ENCODE results near the gene SLC24A3.

The SLC24A3 gene

DNA sequence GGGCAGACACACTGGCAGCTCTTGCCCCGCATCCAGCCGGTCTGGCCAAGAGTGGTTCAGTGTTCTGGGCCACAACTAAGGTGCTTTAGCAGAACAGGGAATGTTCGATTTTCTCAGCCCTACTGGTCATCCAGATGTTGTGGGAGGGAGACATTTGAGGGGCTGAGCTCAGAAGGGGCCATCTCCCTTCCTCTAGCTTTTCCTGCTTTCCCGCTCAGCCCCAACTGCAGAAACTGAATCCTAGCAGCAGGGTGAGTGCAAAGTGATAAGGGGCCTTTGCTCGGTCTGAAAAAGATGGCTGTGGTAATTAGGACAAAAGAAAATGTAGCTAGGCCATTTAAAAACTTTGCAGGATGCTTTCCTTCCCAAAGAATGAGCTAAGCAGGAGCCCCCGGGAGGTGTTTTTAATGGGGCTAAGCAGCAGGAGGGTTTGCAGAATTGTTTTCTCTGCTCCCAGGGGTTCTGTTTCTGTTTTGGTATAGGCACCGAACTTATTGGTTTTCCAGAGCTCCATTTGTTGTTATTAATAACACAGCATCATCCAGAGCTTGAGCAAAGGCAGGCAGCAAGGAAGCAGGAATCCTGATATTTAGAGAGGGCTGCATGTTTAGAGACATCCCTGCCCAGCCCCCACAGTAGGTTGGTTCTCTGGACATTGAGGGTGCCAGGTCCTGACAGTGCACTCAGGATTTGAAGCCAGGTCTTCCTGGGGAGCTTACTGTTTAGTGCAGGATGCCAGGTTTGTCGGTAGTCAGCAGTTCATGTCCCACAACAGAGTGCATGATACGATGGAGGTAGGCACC, 210.9 kb downstream of the SLC24A3 start:
- H3K9me3 ChIP-seq (ENCODE audit: insufficient read depth, low read depth, low read length): no peaks in the 10 kb centered on the region
- H3K4me1 ChIP-seq (ENCODE audit: insufficient read depth, low read length): peaks cover 19% of the 10 kb centered on the region; the same call in 1 of the 2 replicates
- peak overlapping the region; percentile 47; the same call in 1 of the 2 replicates for H3K9ac ChIP-seq (ENCODE audit: low read depth, low read length)
- H3K4me3 ChIP-seq (ENCODE audit: low read length): peak overlapping the region; percentile 33; the same call in 1 of the 2 replicates
- H3K27me3 ChIP-seq (ENCODE audit: insufficient read depth, low read length): no peaks in the 10 kb centered on the region
- H3K36me3 ChIP-seq (ENCODE audit: insufficient read depth, low read depth, low read length): no peaks in the 10 kb centered on the region
- no peak overlapping the region for H3K27ac ChIP-seq (ENCODE audit: low read length)

DNA sequence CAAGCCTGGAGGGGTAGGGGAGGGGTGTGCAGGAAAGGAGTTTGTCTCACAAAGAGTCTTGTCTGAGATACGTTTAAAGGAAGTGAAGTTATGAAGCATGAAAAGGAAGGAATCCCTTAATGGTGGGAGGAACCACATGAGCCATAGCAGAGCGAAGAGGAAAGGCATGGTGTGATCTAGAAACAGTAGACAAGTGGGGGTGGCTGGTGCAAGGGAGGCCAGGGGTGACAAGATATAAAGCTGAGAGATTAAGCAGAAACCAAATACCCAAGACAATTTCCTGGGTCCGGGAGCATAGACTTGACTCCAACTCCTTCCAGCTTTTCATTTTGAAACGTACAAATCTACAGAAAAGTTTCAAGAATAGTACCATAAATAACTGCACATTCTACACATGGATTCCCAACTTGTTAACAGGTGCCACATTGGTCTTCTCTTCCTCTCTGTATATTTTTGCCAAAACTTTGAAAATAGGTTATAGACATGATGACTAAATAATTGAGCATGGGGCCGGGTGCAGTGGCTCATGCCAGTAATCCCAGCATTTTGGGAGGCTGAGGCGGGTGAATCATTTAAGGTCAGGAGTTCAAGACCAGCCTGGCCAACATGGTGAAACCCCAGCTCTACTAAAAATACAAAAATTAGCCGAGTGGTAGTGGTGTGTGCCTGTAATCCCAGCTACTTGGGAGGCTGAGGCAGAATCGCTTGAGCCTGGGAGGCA, 211.6 kb downstream of the SLC24A3 start:
- peaks cover 19% of the 10 kb centered on the region; the same call in 1 of the 2 replicates for H3K4me1 ChIP-seq (ENCODE audit: insufficient read depth, low read length)
- H3K27me3 ChIP-seq (ENCODE audit: insufficient read depth, low read length): no peaks in the 10 kb centered on the region
- no peak overlapping the region for H3K9ac ChIP-seq (ENCODE audit: low read depth, low read length)

DNA sequence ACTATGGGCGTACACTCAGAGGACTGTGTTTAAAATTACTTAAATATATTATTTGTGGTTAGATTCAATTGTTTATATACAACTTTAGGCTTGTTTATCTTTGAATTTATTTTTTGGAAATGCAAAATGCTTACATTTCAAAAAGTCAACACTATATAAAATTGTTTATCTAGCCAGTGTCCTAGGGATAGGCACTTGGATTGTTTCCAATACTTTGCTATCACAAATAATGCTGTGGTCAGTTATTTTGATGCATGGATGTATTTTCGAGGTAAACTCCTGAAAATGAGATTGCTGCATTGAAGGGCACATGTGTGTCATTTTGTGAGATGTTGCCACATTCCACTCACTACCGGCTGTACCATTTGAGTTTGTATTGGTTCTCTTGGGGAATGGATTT, 213.9 kb downstream of the SLC24A3 start:
- Histone ChIP-seq H3K4me1 (ENCODE audit: insufficient read depth, low read length) (peaks cover 19% of the 10 kb centered on the region; the same call in 1 of the 2 replicates), H3K4me3 (ENCODE audit: low read length) (no peak overlapping the region), H3K9ac (ENCODE audit: low read depth, low read length) (no peak overlapping the region), H3K9me3 (ENCODE audit: insufficient read depth, low read depth, low read length) (no peaks in the 10 kb centered on the region), H3K27me3 (ENCODE audit: insufficient read depth, low read length) (no peaks in the 10 kb centered on the region), H3K27ac (ENCODE audit: low read length) (no peak overlapping the region), H3K36me3 (ENCODE audit: insufficient read depth, low read depth, low read length) (no peaks in the 10 kb centered on the region)

More for the DNA sequence above, 211.6 kb downstream of the SLC24A3 start:
- H3K4me3 ChIP-seq (ENCODE audit: low read length): peak overlapping the region; percentile 33; the same call in 1 of the 2 replicates
- H3K27ac ChIP-seq (ENCODE audit: low read length): no peak overlapping the region
- H3K36me3 ChIP-seq (ENCODE audit: insufficient read depth, low read depth, low read length): no peaks in the 10 kb centered on the region
- no peaks in the 10 kb centered on the region for H3K9me3 ChIP-seq (ENCODE audit: insufficient read depth, low read depth, low read length)

DNA sequence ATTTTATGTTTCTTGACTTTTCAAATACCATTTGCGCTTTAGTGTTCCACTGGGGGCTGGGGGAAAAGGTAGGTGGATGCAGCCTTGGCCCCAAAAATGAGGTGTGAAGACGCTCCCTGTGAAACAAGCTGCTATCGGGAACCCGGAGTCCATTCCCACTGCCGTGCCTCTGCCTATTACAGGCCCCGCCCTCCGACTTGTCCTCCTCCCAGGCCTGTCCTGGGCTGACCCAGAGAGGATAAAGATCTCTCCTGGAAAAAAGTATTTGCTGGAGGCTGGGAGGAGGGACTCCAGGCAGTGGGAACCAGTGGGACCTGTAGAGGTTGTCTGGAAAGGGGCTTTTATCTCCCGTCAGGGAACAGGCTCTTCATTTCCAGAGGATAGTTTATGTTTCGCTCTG, 215.0 kb downstream of the SLC24A3 start:
- Histone ChIP-seq H3K9me3 (ENCODE audit: insufficient read depth, low read depth, low read length) (no peaks in the 10 kb centered on the region), H3K27me3 (ENCODE audit: insufficient read depth, low read length) (no peaks in the 10 kb centered on the region), H3K4me3 (ENCODE audit: low read length) (no peak overlapping the region), H3K4me1 (ENCODE audit: insufficient read depth, low read length) (peaks cover 17% of the 10 kb centered on the region; the same call in 1 of the 2 replicates), H3K9ac (ENCODE audit: low read depth, low read length) (no peak overlapping the region), H3K27ac (ENCODE audit: low read length) (no peak overlapping the region), H3K36me3 (ENCODE audit: insufficient read depth, low read depth, low read length) (no peaks in the 10 kb centered on the region)

DNA sequence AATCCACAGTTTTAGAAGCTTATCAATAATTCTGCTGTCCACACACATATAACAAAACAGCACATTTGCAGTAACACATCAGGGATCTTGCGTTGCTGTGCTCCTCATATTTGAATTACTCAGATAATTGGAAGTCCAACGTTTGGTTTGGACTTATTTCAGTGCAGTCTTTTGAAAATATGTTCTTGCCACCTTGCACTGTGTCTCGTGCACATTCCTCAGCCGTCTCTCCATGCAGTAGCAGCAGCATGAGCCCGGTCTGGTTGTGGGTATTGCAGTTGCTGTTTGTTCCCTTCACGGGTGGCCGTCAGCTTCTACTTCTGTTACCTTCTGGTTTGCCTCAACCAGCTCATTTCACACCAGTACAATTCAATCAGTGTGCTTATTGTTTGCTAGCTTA, 215.5 kb downstream of the SLC24A3 start:
- no peaks in the 10 kb centered on the region for H3K36me3 ChIP-seq (ENCODE audit: insufficient read depth, low read depth, low read length)
- H3K9ac ChIP-seq (ENCODE audit: low read depth, low read length): no peak overlapping the region
- no peaks in the 10 kb centered on the region for H3K27me3 ChIP-seq (ENCODE audit: insufficient read depth, low read length)
- no peak overlapping the region for H3K4me3 ChIP-seq (ENCODE audit: low read length)
- H3K9me3 ChIP-seq (ENCODE audit: insufficient read depth, low read depth, low read length): no peaks in the 10 kb centered on the region
- H3K27ac ChIP-seq (ENCODE audit: low read length): no peak overlapping the region
- peaks cover 13% of the 10 kb centered on the region; the same call in 1 of the 2 replicates for H3K4me1 ChIP-seq (ENCODE audit: insufficient read depth, low read length)

DNA sequence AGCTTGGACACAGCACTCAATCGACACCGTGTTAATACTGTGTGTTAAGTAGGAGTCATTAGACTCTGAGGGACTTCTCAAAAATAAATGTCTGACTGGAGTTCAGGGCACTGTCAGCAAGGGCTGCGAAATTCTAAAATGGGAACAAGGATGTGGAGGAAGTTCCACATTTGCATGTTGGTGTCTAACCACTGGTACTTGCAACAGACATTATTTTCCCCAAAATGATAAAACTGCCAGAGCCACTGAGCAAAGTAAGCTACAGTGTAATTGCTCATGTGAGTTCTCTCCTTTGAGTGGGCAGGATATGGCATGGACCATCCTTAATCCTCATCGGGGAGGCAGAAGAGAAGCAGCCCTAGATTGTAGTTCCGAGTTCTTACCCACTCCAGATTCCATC, 215.9 kb downstream of the SLC24A3 start:
- Histone ChIP-seq H3K27ac (ENCODE audit: low read length) (no peak overlapping the region), H3K4me3 (ENCODE audit: low read length) (no peak overlapping the region), H3K27me3 (ENCODE audit: insufficient read depth, low read length) (no peaks in the 10 kb centered on the region), H3K9me3 (ENCODE audit: insufficient read depth, low read depth, low read length) (no peaks in the 10 kb centered on the region), H3K36me3 (ENCODE audit: insufficient read depth, low read depth, low read length) (no peaks in the 10 kb centered on the region), H3K4me1 (ENCODE audit: insufficient read depth, low read length) (peaks cover 9% of the 10 kb centered on the region; the same call in 1 of the 2 replicates), H3K9ac (ENCODE audit: low read depth, low read length) (no peak overlapping the region)

DNA sequence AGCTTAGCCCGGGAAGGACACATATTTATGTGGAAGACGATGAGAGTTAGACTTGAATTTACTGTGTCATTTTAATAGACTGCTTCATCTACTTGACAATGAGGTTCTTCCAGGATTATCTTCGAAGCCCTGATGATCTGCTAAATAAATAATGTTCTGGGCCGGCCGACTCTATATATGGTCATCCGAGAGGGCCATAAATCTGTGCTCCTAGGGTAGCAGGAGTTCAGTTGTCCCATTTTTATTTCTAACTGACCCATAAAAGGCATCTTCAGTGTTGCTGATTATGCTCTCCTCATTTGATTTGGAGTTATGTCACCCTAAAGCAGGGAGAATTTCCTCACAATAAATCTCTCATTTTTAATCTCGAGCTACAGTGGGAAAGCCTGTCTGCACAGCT, 217.1 kb downstream of the SLC24A3 start:
- no peaks in the 10 kb centered on the region for H3K27me3 ChIP-seq (ENCODE audit: insufficient read depth, low read length)

DNA sequence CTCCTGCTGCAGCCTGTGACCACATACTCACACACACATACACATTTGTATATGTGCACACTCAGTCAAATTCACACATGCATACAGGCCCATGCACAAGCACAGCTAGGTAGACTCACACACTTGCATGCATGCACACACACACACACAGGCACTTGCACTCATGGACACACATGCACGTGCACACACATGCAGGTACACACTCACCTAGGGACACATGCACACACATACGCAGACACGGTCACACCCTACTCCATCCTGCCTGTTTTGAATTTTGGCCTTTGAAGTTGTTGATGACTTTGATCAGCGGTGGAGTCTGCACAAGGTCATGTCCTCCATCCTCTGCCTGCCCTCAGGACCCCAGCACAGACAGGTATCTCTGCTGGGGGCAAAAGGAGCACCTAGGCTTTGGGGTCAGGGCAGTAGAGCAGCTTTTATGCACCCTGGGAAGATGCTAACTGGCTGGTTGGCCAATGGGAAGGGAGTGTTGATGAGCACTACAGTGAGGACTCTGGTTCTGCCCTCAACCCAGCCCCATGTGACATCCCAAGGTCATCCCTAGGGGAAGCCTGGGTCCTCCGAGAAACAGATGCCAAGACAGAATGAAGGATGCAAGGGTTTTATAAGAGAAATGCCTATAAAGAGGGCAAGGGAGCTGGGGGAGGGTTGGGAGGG, 218.3 kb downstream of the SLC24A3 start:
- H3K4me3 ChIP-seq (ENCODE audit: low read length): no peak overlapping the region
- peaks cover 4% of the 10 kb centered on the region; the same call in 1 of the 2 replicates for H3K4me1 ChIP-seq (ENCODE audit: insufficient read depth, low read length)
- H3K27me3 ChIP-seq (ENCODE audit: insufficient read depth, low read length): no peaks in the 10 kb centered on the region
- no peaks in the 10 kb centered on the region for H3K9me3 ChIP-seq (ENCODE audit: insufficient read depth, low read depth, low read length)
- no peak overlapping the region for H3K27ac ChIP-seq (ENCODE audit: low read length)
- H3K9ac ChIP-seq (ENCODE audit: low read depth, low read length): no peak overlapping the region
- no peaks in the 10 kb centered on the region for H3K36me3 ChIP-seq (ENCODE audit: insufficient read depth, low read depth, low read length)

More for the DNA sequence above, 217.1 kb downstream of the SLC24A3 start:
- no peaks in the 10 kb centered on the region for H3K9me3 ChIP-seq (ENCODE audit: insufficient read depth, low read depth, low read length)
- no peak overlapping the region for H3K27ac ChIP-seq (ENCODE audit: low read length)
- no peaks in the 10 kb centered on the region for H3K36me3 ChIP-seq (ENCODE audit: insufficient read depth, low read depth, low read length)
- H3K9ac ChIP-seq (ENCODE audit: low read depth, low read length): no peak overlapping the region
- peaks cover 4% of the 10 kb centered on the region; the same call in 1 of the 2 replicates for H3K4me1 ChIP-seq (ENCODE audit: insufficient read depth, low read length)
- H3K4me3 ChIP-seq (ENCODE audit: low read length): no peak overlapping the region

DNA sequence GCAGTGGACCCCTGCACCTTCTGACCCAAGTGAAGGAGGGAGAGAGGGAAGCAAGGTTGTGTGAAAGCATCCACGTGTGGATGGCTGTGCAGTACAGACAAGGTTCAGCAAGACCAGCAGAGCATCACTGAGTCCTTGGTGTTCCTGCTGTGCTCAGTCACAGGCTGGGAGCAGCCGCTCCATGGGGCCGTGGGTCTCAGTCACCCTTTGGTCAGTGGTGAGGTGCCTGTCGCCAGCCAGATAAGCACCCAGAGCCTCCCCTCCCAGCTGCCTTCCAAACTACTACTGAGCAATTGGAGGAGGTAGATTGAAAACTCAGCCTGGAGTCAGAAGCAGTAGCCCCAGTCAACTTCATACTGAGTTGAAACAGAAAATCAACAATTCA, 218.9 kb downstream of the SLC24A3 start:
- Histone ChIP-seq H3K9me3 (ENCODE audit: insufficient read depth, low read depth, low read length) (no peaks in the 10 kb centered on the region), H3K36me3 (ENCODE audit: insufficient read depth, low read depth, low read length) (no peaks in the 10 kb centered on the region), H3K27ac (ENCODE audit: low read length) (no peak overlapping the region), H3K27me3 (ENCODE audit: insufficient read depth, low read length) (no peaks in the 10 kb centered on the region), H3K4me1 (ENCODE audit: insufficient read depth, low read length) (peaks cover 4% of the 10 kb centered on the region; the same call in 1 of the 2 replicates), H3K4me3 (ENCODE audit: low read length) (no peak overlapping the region), H3K9ac (ENCODE audit: low read depth, low read length) (no peak overlapping the region)

DNA sequence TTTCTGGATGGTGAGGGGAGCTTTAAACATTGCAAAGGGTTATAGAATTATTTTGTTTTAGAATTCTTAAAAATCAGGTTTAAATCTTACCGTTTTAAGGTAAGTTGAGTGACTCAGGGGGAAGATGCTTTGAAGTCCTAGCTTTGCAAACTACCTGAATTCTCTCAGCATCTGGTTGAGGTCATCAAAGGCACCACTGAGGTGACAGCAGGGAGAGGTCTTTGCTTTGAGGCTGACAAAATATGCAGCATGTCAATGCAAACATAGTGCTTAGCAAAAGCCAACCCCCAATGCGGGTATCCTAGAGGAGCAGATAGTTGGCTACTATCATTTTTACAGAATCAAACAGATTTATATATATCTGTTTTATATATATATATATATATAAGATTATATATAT, 219.5 kb downstream of the SLC24A3 start:
- H3K4me1 ChIP-seq (ENCODE audit: insufficient read depth, low read length): peaks cover 4% of the 10 kb centered on the region; the same call in 1 of the 2 replicates
- no peak overlapping the region for H3K9ac ChIP-seq (ENCODE audit: low read depth, low read length)
- no peak overlapping the region for H3K27ac ChIP-seq (ENCODE audit: low read length)
- no peaks in the 10 kb centered on the region for H3K9me3 ChIP-seq (ENCODE audit: insufficient read depth, low read depth, low read length)
- no peak overlapping the region for H3K4me3 ChIP-seq (ENCODE audit: low read length)
- no peaks in the 10 kb centered on the region for H3K27me3 ChIP-seq (ENCODE audit: insufficient read depth, low read length)
- H3K36me3 ChIP-seq (ENCODE audit: insufficient read depth, low read depth, low read length): no peaks in the 10 kb centered on the region

All from iPS-20b (cell line).